Urinary bladder (tissue), 4 donors: ENCODE data around the gene NKIRAS1. TPM values are rescaled to one million over a fixed set of nuclear protein-coding genes. Genes with fewer than 3 reads are reported as not detected.
"Not testable (repeated sequence)": the region's sequence is repeated elsewhere in the genome, so short reads cannot be mapped to it uniquely, and the experiment has no call there.

ENCODE experiments used
- DNase-seq: peaks from one replicate; pipeline ENCODE4 v3.0.0-alpha.2; 2015; ENCODE audit errors: extremely low spot score
- H3K27ac ChIP-seq: one replicate; pipeline ENCODE4 v1.5.1; 2013; ENCODE audit warnings: low read depth, mild to moderate bottlenecking, moderate library complexity
- H3K36me3 ChIP-seq: one replicate; pipeline ENCODE4 v1.6.1; 2013; ENCODE audit warnings: mild to moderate bottlenecking, moderate library complexity; ENCODE audit not compliant: insufficient read depth
- H3K4me1 ChIP-seq: one replicate; pipeline ENCODE4 v1.6.1; 2013; ENCODE audit warnings: mild to moderate bottlenecking, moderate library complexity; ENCODE audit not compliant: insufficient read depth
- H3K4me3 ChIP-seq: one replicate; pipeline ENCODE4 v1.5.1; 2013; ENCODE audit warnings: low read depth, low read length
- WGBS: extraction: QIAGEN DNeasy Blood & Tissue Kit; methylation state at CpG from one replicate; pipeline ENCODE4 v1.1.7; 2013; 5-methylcytosine and 5-hydroxymethylcytosine counted together
- polyA plus RNA-seq: library from polyadenylated mRNA; stranded (reverse); fragments of 200-250 nt; gene quantifications from one replicate; pipeline ENCODE4 v1.2.3, GENCODE V29; 2013
- total RNA-seq: library from RNA; depleted of rRNA; stranded (reverse); fragments of >200 nt; gene quantifications from one replicate; pipeline ENCODE4 v1.2.3, GENCODE V29; 2014
- donor health status: healthy with polysubstance abuse.
- donor health status: healthy.

The NKIRAS1 gene
- total and polyA plus RNA-seq, 2 donors: 10.5 to 17.1 TPM

DNA sequence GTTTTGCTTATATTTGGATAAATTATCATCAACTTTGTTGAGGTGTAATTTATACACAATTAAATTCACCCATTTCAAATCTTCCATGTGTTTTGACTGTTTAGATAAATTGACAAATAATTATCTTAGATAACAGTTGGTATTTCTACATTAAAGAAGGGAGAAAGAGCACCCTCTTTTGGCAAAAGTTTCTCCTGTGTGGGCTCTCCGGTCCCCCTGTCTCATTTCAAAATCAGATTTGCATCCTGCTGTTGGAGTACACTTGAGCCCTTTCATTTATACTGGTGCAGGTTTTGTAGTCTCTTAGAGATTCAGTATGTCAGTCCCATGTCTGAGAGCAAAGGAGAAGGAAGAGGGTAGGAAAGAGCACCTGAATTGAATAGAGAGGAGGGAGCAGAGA, 49.4 kb downstream of the NKIRAS1 start:
- no peaks in the 10 kb centered on the region for H3K4me1 ChIP-seq

DNA sequence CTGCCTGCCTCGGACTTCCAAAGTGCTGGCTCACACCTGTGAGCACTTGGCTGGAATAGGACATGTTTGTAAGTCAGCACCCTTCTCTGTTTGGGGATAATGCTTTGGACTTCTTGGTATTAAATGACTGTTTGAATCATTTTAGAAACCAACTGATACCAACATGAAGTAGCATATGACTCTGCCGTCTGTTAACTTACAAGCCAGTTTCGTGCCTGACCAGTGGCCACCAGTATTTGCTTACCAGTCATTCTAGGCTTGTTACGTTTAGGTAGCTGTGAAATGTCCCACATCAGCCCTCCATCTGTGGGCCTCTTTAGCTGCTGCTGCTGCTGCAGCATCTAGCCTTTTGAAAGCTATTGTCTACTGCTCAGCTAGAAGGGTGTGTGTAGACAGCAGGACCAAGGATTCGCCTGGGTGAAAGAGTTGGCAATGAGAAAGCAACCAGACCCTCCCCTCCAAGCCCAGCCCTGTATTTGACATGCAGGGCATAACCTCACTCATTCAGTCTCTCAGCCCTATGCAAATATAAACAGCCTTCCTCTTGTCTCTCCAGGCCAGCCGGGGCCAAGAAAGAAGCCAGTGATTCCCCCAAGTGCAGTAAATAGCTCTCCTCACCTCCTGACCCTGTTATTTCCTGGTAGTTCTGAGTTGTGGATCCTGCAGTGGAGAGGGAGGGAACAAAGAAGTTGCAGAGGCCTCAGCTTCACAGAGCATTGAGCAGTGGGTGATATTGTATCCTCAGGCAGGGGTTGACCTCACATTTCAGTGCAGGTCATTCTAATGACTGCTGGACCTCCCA, 51.0 kb downstream of the NKIRAS1 start:
- 56% methylated on average over 6 of the region's 6 CpGs for WGBS
- no peak overlapping the region for H3K27ac ChIP-seq
- H3K4me3 ChIP-seq: no peak overlapping the region
- H3K4me1 ChIP-seq: no peaks in the 10 kb centered on the region
- DNase-seq: peak; percentile 33
- no peaks in the 10 kb centered on the region for H3K36me3 ChIP-seq

More for the DNA sequence above, 49.4 kb downstream of the NKIRAS1 start:
- H3K27ac ChIP-seq: no peak overlapping the region
- H3K4me3 ChIP-seq: no peak overlapping the region
- 85% methylated on average over 1 of the region's 1 CpG for WGBS
- DNase-seq: no peak
- no peaks in the 10 kb centered on the region for H3K36me3 ChIP-seq

GRCh38 chr3:23864931-23865330, 51.9 kb downstream of the NKIRAS1 start:
- no peaks in the 10 kb centered on the region for H3K36me3 ChIP-seq
- WGBS: 81% methylated on average over 1 of the region's 1 CpG
- no peak for DNase-seq
- H3K4me1 ChIP-seq: no peaks in the 10 kb centered on the region
- H3K27ac ChIP-seq: no peak overlapping the region
- no peak overlapping the region for H3K4me3 ChIP-seq

- Histone ChIP-seq H3K27ac (no peak overlapping the region), H3K4me1 (no peaks in the 10 kb centered on the region)
- WGBS: 82% methylated on average over 1 of the region's 1 CpG
Measured at GRCh38 chr3:23863060-23863459, 53.7 kb downstream of the NKIRAS1 start.

DNA sequence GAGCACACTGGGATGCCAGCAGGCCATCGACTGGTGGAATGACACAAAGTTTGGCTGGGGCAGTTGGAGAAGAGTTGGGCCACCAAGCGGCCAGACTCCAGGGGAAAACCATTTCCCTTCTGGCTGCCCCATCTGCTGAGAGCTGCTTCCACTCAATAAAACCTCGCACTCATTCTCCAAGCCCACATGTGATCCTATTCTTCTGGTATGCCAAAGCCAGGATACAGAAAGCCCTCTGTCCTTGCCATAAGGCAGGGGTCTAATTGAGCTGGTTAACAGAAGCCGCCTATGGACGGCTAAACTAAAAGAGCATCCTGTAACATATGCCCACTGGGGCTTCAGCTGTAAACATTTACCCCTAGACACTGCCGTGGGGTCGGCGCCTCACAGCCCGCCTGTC, 55.1 kb downstream of the NKIRAS1 start:
- WGBS: 97% methylated on average over 9 of the region's 9 CpGs
- H3K4me1 ChIP-seq: no peaks in the 10 kb centered on the region

More at GRCh38 chr3:23863060-23863459, 53.7 kb downstream of the NKIRAS1 start:
- H3K4me3 ChIP-seq: no peak overlapping the region
- no peak for DNase-seq
- no peaks in the 10 kb centered on the region for H3K36me3 ChIP-seq

GRCh38 chr3:23859839-23860382, 56.9 kb downstream of the NKIRAS1 start:
- Histone ChIP-seq H3K4me3 (no peak overlapping the region), H3K4me1 (no peaks in the 10 kb centered on the region), H3K36me3 (no peaks in the 10 kb centered on the region), H3K27ac (no peak overlapping the region)
- DNase-seq: no peak
- 95% methylated on average over 7 of the region's 7 CpGs for WGBS

More for the DNA sequence above, 55.1 kb downstream of the NKIRAS1 start:
- no peak overlapping the region for H3K4me3 ChIP-seq
- no peak for DNase-seq
- no peaks in the 10 kb centered on the region for H3K36me3 ChIP-seq
- H3K27ac ChIP-seq: no peak overlapping the region

- 3% methylated on average over 1 of the region's 1 CpG for WGBS
- Histone ChIP-seq H3K27ac (no peak overlapping the region), H3K4me3 (no peak overlapping the region), H3K4me1 (no peaks in the 10 kb centered on the region), H3K36me3 (no peaks in the 10 kb centered on the region)
- DNase-seq: no peak
Measured at GRCh38 chr3:23859012-23859743, 57.6 kb downstream of the NKIRAS1 start.

- Histone ChIP-seq H3K4me1 (no peaks in the 10 kb centered on the region), H3K4me3 (no peak overlapping the region), H3K36me3 (no peaks in the 10 kb centered on the region), H3K27ac (no peak overlapping the region)
- no peak for DNase-seq
- 43% methylated on average over 3 of the region's 3 CpGs for WGBS
Measured at GRCh38 chr3:23856286-23856685, 60.5 kb downstream of the NKIRAS1 start.

DNA sequence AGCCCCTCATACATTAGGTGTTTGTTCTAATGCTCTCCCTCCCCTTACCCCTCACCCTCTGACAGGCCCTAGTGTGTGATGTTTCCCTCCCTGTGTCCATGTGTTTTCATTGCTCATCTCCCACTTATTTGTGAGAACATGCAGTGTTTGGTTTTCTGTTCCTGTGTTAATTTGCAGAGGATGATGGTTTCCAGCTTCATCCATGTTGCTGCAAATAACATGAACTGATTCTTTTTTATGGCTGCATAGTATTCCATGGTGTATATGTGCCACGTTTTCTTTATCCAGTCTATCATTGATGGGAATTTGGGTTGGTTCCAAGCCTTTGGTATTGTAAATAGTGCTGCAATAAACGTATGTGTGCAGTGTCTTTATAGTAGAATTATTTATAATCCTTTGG, 67.3 kb downstream of the NKIRAS1 start:
- not testable (repeated sequence) for DNase-seq, H3K4me3 ChIP-seq, H3K27ac ChIP-seq, H3K4me1 ChIP-seq, H3K36me3 ChIP-seq
- 69% methylated on average over 2 of the region's 2 CpGs for WGBS

GRCh38 chr3:23845326-23846216, 71.2 kb downstream of the NKIRAS1 start:
- H3K36me3 ChIP-seq: no peaks in the 10 kb centered on the region
- WGBS: 87% methylated on average over 5 of the region's 5 CpGs

DNA sequence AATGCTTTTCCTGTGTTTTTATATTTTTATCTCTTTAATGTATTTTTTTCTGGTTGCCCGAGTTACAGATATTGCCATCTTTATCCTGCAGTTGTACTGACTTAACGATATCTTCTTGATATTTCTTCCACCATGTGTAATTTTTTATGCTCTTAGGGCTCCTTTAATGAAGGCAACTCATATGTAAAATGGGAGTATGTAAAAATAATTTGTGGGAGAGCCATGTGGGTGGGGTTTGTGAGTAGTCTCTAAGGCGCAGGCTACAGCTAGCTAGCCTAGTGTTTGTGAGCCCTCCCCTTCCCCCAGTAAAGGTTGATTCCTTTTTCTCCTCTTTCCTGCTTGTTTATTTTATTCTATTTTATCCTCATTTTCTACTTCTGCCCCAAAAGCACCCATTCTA, 72.9 kb downstream of the NKIRAS1 start:
- Histone ChIP-seq H3K4me3 (no peak overlapping the region), H3K27ac (no peak overlapping the region), H3K4me1 (no peaks in the 10 kb centered on the region), H3K36me3 (no peaks in the 10 kb centered on the region)
- no peak for DNase-seq
- WGBS: 97% methylated on average over 3 of the region's 3 CpGs

More at GRCh38 chr3:23845326-23846216, 71.2 kb downstream of the NKIRAS1 start:
- Histone ChIP-seq H3K4me1 (no peaks in the 10 kb centered on the region), H3K4me3 (no peak overlapping the region), H3K27ac (no peak overlapping the region)
- no peak for DNase-seq
